WTC11 (cell line): Measurements from ENCODE around the gene AKR1C8. TPM values are rescaled to one million over a fixed set of nuclear protein-coding genes. Genes with fewer than 3 reads are reported as not detected.
"Not testable (repeated sequence)": the region's sequence is repeated elsewhere in the genome, so short reads cannot be mapped to it uniquely, and the experiment has no call there.

ENCODE experiments used
- ATAC-seq: fragments of 200-7000 bp; cut with Tn5 transposase; 2 replicates; pipeline ENCODE4 v1.10.0; 2021; ENCODE audit warnings: mild to moderate bottlenecking, moderate library complexity
- CTCF ChIA-PET: fragments of 300-600 bp; sonication (Branson Sonifier 250); formaldehyde crosslinking; loops from one replicate; lab custom pipeline; 2021; ENCODE audit warnings: antibody characterized with exemption; lab: Charles Lee
- POLR2A ChIA-PET: fragments of 350-600 bp; sonication (Branson Sonifier 250); formaldehyde crosslinking; loops from one replicate; lab custom pipeline; 2021; ENCODE audit warnings: antibody characterized with exemption; lab: Charles Lee
- DNase-seq: peaks from one replicate; pipeline ENCODE4 v3.0.0; 2021; ENCODE audit warnings: low spot score
- H3K27ac Mint-ChIP-seq: 2 replicates; pipeline ENCODE4 v1.8.0; 2021; ENCODE audit warnings: mixed read lengths
- H3K27me3 Mint-ChIP-seq: 2 replicates; pipeline ENCODE4 v1.8.0; 2021; ENCODE audit warnings: low read depth, mild to moderate bottlenecking, moderate library complexity, mixed read lengths
- H3K36me3 Mint-ChIP-seq: 2 replicates; pipeline ENCODE4 v1.8.0; 2021; ENCODE audit warnings: mixed read lengths
- H3K4me1 Mint-ChIP-seq: 2 replicates; pipeline ENCODE4 v1.8.0; 2022; ENCODE audit warnings: mixed read lengths
- H3K4me3 Mint-ChIP-seq: 2 replicates; pipeline ENCODE4 v1.8.0; 2021; ENCODE audit warnings: mild to moderate bottlenecking, moderate library complexity, mixed read lengths
- H3K9me3 Mint-ChIP-seq: 2 replicates; pipeline ENCODE4 v1.8.0; 2021; ENCODE audit warnings: mixed read lengths
- CTCF ChIP-seq: fragments of 200-600 bp; IDR thresholded peaks from 2 replicates; pipeline ENCODE4 v1.8.0; 2022; ENCODE audit warnings: antibody characterized with exemption
- EMX1 ChIP-seq: fragments of 250-450 bp; sonication (Bioruptor Pico); IDR thresholded peaks from 2 replicates; pipeline ENCODE4 v1.8.0; 2021; ENCODE audit warnings: mild to moderate bottlenecking
- ERG ChIP-seq: fragments of 250-450 bp; sonication (Bioruptor Pico); IDR thresholded peaks from 2 replicates; pipeline ENCODE4 v1.8.0; 2021; ENCODE audit warnings: mild to moderate bottlenecking
- ESRRA ChIP-seq: sonication (generic); formaldehyde crosslinking; IDR thresholded peaks from 2 replicates; pipeline ENCODE4 v1.8.1; 2022; ENCODE audit warnings: mild to moderate bottlenecking, missing genetic modification reagents, borderline replicate concordance
- JAZF1 ChIP-seq: fragments of 250-450 bp; sonication (Bioruptor Pico); IDR thresholded peaks from 2 replicates; pipeline ENCODE4 v1.9.0; 2021; ENCODE audit warnings: moderate library complexity, mild to moderate bottlenecking, inconsistent platforms
- MYBL2 ChIP-seq: sonication (generic); formaldehyde crosslinking; IDR thresholded peaks from 2 replicates; pipeline ENCODE4 v1.8.1; 2023; ENCODE audit warnings: mild to moderate bottlenecking, moderate library complexity, missing genetic modification reagents
- NFE2L1 ChIP-seq: sonication (generic); formaldehyde crosslinking; IDR thresholded peaks from 2 replicates; pipeline ENCODE4 v1.8.1; 2023; ENCODE audit warnings: missing genetic modification reagents
- NR3C1 ChIP-seq: sonication (generic); formaldehyde crosslinking; conservative IDR thresholded peaks from 2 replicates; pipeline ENCODE4 v1.8.1; 2023; ENCODE audit warnings: low read depth, mild to moderate bottlenecking, missing genetic modification reagents
- PRRX2 ChIP-seq: fragments of 250-450 bp; sonication (Bioruptor Pico); IDR thresholded peaks from 2 replicates; pipeline ENCODE4 v1.8.0; 2021; ENCODE audit warnings: mild to moderate bottlenecking
- SMAD3 ChIP-seq: sonication (generic); formaldehyde crosslinking; IDR thresholded peaks from 2 replicates; pipeline ENCODE4 v1.8.0; 2022; ENCODE audit warnings: missing genetic modification reagents, mild to moderate bottlenecking, borderline replicate concordance
- SP1 ChIP-seq: sonication (generic); formaldehyde crosslinking; conservative IDR thresholded peaks from 2 replicates; pipeline ENCODE4 v1.8.1; 2022; ENCODE audit warnings: missing genetic modification reagents
- USF2 ChIP-seq: sonication (generic); formaldehyde crosslinking; IDR thresholded peaks from 2 replicates; pipeline ENCODE4 v1.8.1; 2023; ENCODE audit warnings: mild to moderate bottlenecking, missing genetic modification reagents, moderate library complexity
- ZBTB43 ChIP-seq: sonication (generic); formaldehyde crosslinking; IDR thresholded peaks from 2 replicates; pipeline ENCODE4 v1.8.1; 2023; ENCODE audit warnings: mild to moderate bottlenecking, missing genetic modification reagents
- ZMAT4 ChIP-seq: fragments of 250-450 bp; sonication (Bioruptor Pico); IDR thresholded peaks from 2 replicates; pipeline ENCODE4 v1.9.0; 2021; ENCODE audit warnings: mild to moderate bottlenecking
- ZNF219 ChIP-seq: sonication (generic); formaldehyde crosslinking; IDR thresholded peaks from 2 replicates; pipeline ENCODE4 v1.8.0; 2023; ENCODE audit warnings: missing genetic modification reagents, mild to moderate bottlenecking, borderline replicate concordance
- ZNF281 ChIP-seq: sonication (generic); formaldehyde crosslinking; IDR thresholded peaks from 2 replicates; pipeline ENCODE4 v1.8.0; 2023; ENCODE audit warnings: mild to moderate bottlenecking, missing genetic modification reagents
- ZNF671 ChIP-seq: fragments of 250-450 bp; sonication (Bioruptor Pico); IDR thresholded peaks from 2 replicates; pipeline ENCODE4 v1.8.0; 2021; ENCODE audit warnings: mild to moderate bottlenecking
- total RNA-seq: library from RNA; stranded (reverse); gene quantifications from 3 replicates; pipeline ENCODE4 v1.2.3, GENCODE V29; 2021

Gene AKR1C8
- total RNA-seq, 1 experiment from 2014 or later: not detected

- peaks cover 77% of the 10 kb centered on the region for H3K9me3 Mint-ChIP-seq
Measured at GRCh38 chr10:5137699-5138098, 47.3 kb downstream of the AKR1C8 start.

GRCh38 chr10:5136468-5137087 is 48.4 kb downstream of the AKR1C8 start:
- H3K36me3 Mint-ChIP-seq: peaks cover 35% of the 10 kb centered on the region
- POLR2A ChIA-PET: no interaction called here
- peaks cover 3% of the 10 kb centered on the region; the same call in 1 of the 2 replicates for H3K27me3 Mint-ChIP-seq
- H3K4me3 Mint-ChIP-seq: no peak overlapping the region
- CTCF ChIA-PET: no interaction called here
- no peak for DNase-seq
- H3K27ac Mint-ChIP-seq: no peak overlapping the region
- no peaks in the 10 kb centered on the region for H3K4me1 Mint-ChIP-seq
- no peak for ATAC-seq
- peaks cover 79% of the 10 kb centered on the region for H3K9me3 Mint-ChIP-seq
- TF ChIP-seq CTCF (no peak), JAZF1 (no peak), MYBL2 (CRISPR knock-in tag) (no peak), PRRX2 (no peak), ZBTB43 (CRISPR knock-in tag) (no peak), NFE2L1 (CRISPR knock-in tag) (no peak), SMAD3 (CRISPR knock-in tag) (no peak), ZNF671 (CRISPR knock-in tag) (no peak), NR3C1 (no peak), SP1 (CRISPR knock-in tag) (no peak), ZNF219 (CRISPR knock-in tag) (no peak), ZMAT4 (CRISPR knock-in tag) (no peak), ZNF281 (CRISPR knock-in tag) (no peak), EMX1 (CRISPR knock-in tag) (no peak), USF2 (CRISPR knock-in tag) (no peak), ESRRA (CRISPR knock-in tag) (no peak), ERG (CRISPR knock-in tag) (no peak)
- TF ChIP-seq, all 79 proteins: peak for 0

More at GRCh38 chr10:5137699-5138098, 47.3 kb downstream of the AKR1C8 start:
- H3K27ac Mint-ChIP-seq, POLR2A ChIA-PET, H3K4me1 Mint-ChIP-seq, ATAC-seq, H3K4me3 Mint-ChIP-seq, CTCF ChIA-PET, DNase-seq, H3K27me3 Mint-ChIP-seq: not testable (repeated sequence)
- H3K36me3 Mint-ChIP-seq: peaks cover 35% of the 10 kb centered on the region
